ENCODE data around the gene CERK.
"Not testable (repeated sequence)": the region's sequence is repeated elsewhere in the genome, so short reads cannot be mapped to it uniquely, and the experiment has no call there.

CERK gene

DNA sequence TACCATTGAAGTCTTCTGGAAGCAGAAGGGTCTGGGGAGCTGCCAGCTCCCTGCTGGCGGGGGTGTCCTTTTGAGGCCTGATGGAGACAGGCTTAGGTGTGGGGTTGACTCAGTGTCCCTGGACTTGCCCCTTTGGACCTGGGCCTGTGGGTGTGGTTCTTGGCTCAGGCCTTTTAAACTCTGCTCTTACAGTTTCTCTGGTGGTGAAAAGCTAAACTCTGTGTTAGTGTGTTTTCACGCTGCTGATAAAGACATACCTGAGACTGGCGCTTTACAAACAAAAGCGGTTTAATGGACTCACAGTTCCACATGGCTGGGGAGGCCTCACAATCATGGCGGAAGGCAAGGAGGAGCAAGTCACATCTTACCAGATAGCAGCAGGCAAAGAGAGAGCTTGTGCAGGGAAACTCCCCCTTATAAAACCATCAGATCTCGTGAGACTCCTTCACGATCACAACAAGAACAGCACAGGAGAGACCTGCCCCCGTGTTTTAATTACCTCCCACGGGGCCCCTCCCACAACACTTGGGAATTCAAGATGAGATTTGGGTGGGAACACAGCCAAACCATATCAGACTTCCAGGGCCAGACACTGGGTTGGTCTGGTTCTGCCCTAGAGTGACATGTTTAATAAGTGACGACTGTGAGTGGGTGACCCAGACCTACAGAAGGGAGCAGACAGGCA, 91.4 kb downstream of the CERK start:
- DNase-seq (ENCODE audit: low read depth), result no peak

- DNase-seq (ENCODE audit: low read depth), result not testable (repeated sequence)
These were observed 95.1 kb downstream of the CERK start for GRCh38 chr22:46642840-46643480.

DNA sequence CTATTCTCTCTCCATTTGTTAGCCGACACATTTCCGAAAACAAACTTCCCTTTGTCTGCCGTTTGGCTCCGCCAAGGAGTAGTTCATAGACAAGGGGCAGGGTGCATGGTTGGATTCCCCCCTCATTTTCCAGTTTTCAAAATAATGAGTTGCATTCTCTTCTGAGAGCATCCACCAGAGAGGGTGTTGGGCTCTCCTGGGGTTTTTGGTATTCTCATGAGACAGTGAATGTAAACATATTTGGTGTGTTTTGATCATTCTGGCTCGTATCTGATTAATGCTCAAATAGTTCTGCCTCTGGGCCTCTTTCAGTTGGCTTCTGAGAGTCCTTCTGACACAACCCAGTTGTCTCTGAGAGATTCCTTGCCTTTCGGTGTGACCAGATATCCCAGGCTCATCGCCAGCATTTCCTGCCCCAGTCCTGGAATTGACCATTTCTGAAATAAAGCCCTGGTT, 96.2 kb downstream of the CERK start:
- DNase-seq (ENCODE audit: low read depth), result no peak

GRCh38 chr22:46640293-46641055, 97.6 kb downstream of the CERK start:
- no peak for DNase-seq (ENCODE audit: low read depth)

GRCh38 chr22:46639843-46640242, 98.2 kb downstream of the CERK start:
- DNase-seq (ENCODE audit: low read depth), result no peak

- peak; percentile 63 for DNase-seq (ENCODE audit: low read depth)
These were observed 99.2 kb downstream of the CERK start for GRCh38 chr22:46638601-46639431.

DNA sequence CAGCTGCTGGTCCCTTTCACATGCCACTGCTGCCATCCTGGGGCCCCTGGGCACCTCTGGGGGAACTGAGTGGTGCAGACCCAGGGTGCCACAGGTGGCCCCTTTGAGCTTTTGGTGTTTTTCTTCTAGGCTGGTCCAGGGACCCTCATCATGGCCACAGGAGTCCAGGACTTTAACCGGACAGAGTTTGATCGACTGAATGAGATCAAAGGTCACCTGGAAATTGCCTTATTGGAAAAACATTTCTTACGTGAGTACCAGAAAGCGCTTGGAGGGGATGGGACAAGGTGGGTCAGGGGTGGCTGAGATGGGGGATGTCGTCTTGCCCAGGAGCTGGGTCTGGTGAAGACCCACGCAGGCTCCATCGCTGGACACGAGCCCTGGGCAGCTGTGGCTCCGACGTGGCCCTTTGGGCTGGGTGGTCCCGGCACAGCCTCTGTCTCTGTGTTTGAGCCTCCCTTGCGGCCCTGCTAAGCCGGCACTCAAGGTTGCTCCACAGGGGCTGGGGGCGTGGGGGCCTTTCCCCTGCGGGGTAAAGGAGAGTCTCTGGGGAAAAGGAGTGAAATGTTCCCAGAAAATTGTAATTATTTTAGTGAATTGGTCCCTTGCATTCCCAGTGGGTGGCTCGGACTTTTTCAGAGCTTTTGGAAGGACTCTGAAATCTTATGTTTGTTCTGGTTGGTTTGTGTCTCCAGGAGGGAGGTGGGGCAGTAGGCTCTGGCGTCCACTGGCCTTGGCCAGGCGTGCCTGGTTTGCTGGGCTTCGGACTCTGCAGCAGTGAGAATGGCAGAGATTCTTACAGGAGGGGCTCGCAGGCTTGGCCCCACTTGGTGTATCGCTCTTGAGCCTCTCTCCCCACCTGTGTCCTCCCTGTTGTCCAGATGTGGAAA, 100.1 kb downstream of the CERK start:
- no peak for DNase-seq (ENCODE audit: low read depth)

GRCh38 chr22:46636221-46637002, 101.6 kb downstream of the CERK start:
- DNase-seq (ENCODE audit: low read depth), result no peak

DNA sequence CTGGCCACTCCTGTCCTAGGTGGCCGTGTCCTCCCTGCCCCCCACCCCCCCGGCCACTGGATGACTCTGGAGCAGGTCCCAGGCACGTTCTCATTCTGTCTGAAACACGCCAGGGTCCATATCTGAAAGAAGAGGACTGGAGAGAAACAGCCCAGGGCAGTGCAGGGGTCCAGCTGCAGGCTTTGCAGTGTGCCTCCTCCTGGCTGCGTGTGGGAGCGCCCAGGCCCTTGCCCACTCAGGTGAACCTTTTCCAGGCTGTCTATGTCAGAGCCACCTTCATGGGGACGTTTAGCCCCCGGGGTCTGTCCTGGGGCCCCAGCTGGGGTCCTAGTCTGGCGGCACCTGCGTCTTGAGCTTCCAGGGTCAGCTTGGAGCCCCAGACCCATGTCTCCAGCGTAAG, 102.3 kb downstream of the CERK start:
- DNase-seq (ENCODE audit: low read depth), result no peak

DNA sequence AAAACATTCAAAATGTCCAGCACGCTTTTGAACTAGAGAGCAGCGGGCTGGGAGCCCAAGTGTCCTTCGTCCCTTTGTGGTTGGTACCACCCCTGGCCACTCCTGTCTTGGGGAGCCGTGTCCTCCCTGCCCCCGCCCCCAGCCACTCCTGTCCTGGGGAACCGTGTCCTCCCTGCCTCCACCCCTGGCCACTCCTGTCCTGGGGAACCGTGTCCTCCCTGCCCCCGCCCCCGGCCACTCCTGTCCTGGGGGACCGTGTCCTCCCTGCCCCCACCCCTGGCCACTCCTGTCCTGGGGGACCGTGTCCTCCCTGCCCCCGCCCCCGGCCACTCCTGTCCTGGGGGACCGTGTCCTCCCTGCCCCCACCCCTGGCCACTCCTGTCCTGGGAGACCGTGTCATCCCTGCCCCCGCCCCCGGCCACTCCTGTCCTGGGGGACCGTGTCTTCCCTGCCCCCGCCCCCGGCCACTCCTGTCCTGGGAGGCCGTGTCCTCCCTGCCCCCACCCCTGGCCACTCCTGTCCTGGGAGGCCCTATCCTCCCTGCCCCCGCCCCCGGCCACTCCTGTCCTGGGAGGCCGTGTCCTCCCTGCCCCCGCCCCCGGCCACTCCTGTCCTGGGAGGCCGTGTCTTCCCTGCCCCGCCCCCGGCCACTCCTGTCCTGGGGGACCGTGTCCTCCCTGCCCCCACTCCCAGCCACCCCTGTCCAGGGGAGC, 102.9 kb downstream of the CERK start:
- not testable (repeated sequence) for DNase-seq (ENCODE audit: low read depth)
